Osteocyte (in vitro differentiated cells): Measurements from ENCODE around the gene SLC35C1. TPM values are rescaled to one million over a fixed set of nuclear protein-coding genes. Genes with fewer than 3 reads are reported as not detected.

Experiments used
- DNase-seq: peaks from one replicate; pipeline ENCODE4 v3.0.0; 2021; ENCODE audit warnings: mixed read lengths; ENCODE audit not compliant: unreplicated experiment; ENCODE audit errors: extremely low spot score
- H3K27ac Mint-ChIP-seq: one replicate; pipeline ENCODE4 v1.8.0; 2021; ENCODE audit warnings: mild to moderate bottlenecking, mixed read lengths; ENCODE audit not compliant: unreplicated experiment
- H3K27me3 Mint-ChIP-seq: one replicate; pipeline ENCODE4 v1.8.0; 2021; ENCODE audit warnings: mixed read lengths; ENCODE audit not compliant: unreplicated experiment
- H3K36me3 Mint-ChIP-seq: one replicate; pipeline ENCODE4 v1.8.0; 2021; ENCODE audit warnings: mixed read lengths; ENCODE audit not compliant: unreplicated experiment
- H3K4me1 Mint-ChIP-seq: one replicate; pipeline ENCODE4 v1.8.0; 2021; ENCODE audit warnings: mixed read lengths; ENCODE audit not compliant: unreplicated experiment
- H3K4me3 Mint-ChIP-seq: one replicate; pipeline ENCODE4 v1.8.0; 2021; ENCODE audit warnings: mild to moderate bottlenecking, moderate library complexity, mixed read lengths; ENCODE audit not compliant: unreplicated experiment
- H3K9me3 Mint-ChIP-seq: one replicate; pipeline ENCODE4 v1.8.0; 2021; ENCODE audit warnings: mixed read lengths; ENCODE audit not compliant: unreplicated experiment
- CTCF ChIP-seq: fragments of 200-600 bp; sonication (generic); IDR thresholded peaks from 2 replicates; pipeline ENCODE4 v1.5.0; 2021; ENCODE audit warnings: antibody characterized with exemption, mild to moderate bottlenecking, moderate library complexity
- total RNA-seq: library from RNA; stranded (reverse); gene quantifications from 2 replicates; pipeline ENCODE4 v1.2.1, GENCODE V29; 2021

SLC35C1 gene
- total RNA-seq, 1 donor from 2014 or later, result 17.5 TPM

DNA sequence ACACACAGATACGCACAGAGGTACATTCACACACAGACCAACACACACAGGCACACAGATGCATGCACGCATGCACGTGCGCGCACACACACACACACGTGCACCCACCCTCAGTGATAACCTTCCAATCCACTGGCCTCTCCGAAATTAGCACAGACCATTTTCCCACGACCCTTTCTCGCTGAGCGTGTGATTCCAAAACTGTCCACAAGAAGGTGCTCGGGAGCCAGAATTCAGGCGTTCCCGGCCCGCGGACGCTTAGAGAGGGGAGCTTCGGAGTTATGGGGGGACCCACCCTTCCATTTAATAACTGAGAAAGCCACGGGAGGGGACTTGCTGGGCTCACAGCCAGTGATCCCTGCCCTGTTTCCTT lies 33.8 kb upstream of the SLC35C1 start:
- peak; percentile 82 for TF ChIP-seq CTCF
- peaks cover 29% of the 10 kb centered on the region for H3K27me3 Mint-ChIP-seq
- peak overlapping the region; percentile 87 for H3K4me3 Mint-ChIP-seq
- H3K4me1 Mint-ChIP-seq, result peaks cover 6% of the 10 kb centered on the region
- no peaks in the 10 kb centered on the region for H3K36me3 Mint-ChIP-seq
- H3K27ac Mint-ChIP-seq, result peak overlapping the region; percentile 84
- DNase-seq, result no peak
- H3K9me3 Mint-ChIP-seq, result no peaks in the 10 kb centered on the region

GRCh38 chr11:45771566-45772448 lies 33.1 kb upstream of the SLC35C1 start:
- H3K27me3 Mint-ChIP-seq, result peaks cover 31% of the 10 kb centered on the region

GRCh38 chr11:45772449-45772774 lies 32.5 kb upstream of the SLC35C1 start:
- H3K27ac Mint-ChIP-seq, result no peak overlapping the region
- no peak overlapping the region for H3K4me3 Mint-ChIP-seq
- peaks cover 6% of the 10 kb centered on the region for H3K4me1 Mint-ChIP-seq
- TF ChIP-seq CTCF, result no peak
- H3K27me3 Mint-ChIP-seq, result peaks cover 32% of the 10 kb centered on the region
- no peaks in the 10 kb centered on the region for H3K36me3 Mint-ChIP-seq
- DNase-seq, result no peak
- H3K9me3 Mint-ChIP-seq, result no peaks in the 10 kb centered on the region

More at GRCh38 chr11:45771566-45772448, 33.1 kb upstream of the SLC35C1 start:
- H3K4me3 Mint-ChIP-seq, result peak overlapping the region; percentile 87
- TF ChIP-seq CTCF, result peak; percentile 88
- H3K36me3 Mint-ChIP-seq, result no peaks in the 10 kb centered on the region
- no peaks in the 10 kb centered on the region for H3K9me3 Mint-ChIP-seq
- peaks cover 6% of the 10 kb centered on the region for H3K4me1 Mint-ChIP-seq
- H3K27ac Mint-ChIP-seq, result peak overlapping the region; percentile 84
- peak; percentile 93 for DNase-seq

GRCh38 chr11:45772986-45773785 lies 31.8 kb upstream of the SLC35C1 start:
- no peak for DNase-seq
- Mint-ChIP-seq H3K4me1 (peaks cover 6% of the 10 kb centered on the region), H3K27ac (no peak overlapping the region), H3K27me3 (peaks cover 29% of the 10 kb centered on the region), H3K9me3 (no peaks in the 10 kb centered on the region), H3K4me3 (no peak overlapping the region), H3K36me3 (no peaks in the 10 kb centered on the region)
- TF ChIP-seq CTCF, result no peak
